ENCODE data around the gene EFNB1. TPM values are rescaled to one million over a fixed set of nuclear protein-coding genes. Genes with fewer than 3 reads are reported as not detected.
A peak's percentile ranks its signal among the peaks of the same experiment; 100 is the strongest.

Gene EFNB1
- total RNA-seq, 6 experiments from 2014 or later, result 6.1 to 17.4 (median 10.4) TPM

DNA sequence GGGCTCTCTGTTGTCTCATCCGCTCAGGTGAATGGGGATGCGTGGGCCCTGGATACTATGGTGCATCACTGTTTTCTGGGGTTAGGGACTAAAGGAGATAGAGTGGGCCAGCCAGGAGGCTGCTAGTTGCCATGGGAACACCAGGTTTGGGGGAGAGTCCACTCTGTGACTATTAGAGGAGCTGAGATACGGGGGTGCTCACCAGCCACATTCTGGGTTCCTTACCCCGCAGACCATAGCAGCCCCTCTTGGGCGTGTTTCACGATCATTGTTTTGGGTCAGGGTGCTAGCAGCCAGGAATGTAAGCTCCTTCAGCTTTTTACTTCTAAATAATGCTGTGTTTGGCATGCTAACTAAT is 4.6 kb downstream of the EFNB1 start:
- 71% methylated on average over 1 of the region's 6 CpGs for WGBS (ENCODE audit: insufficient coverage, low coverage, low lambda C conversion rate, missing lambda C conversion rate)

DNA sequence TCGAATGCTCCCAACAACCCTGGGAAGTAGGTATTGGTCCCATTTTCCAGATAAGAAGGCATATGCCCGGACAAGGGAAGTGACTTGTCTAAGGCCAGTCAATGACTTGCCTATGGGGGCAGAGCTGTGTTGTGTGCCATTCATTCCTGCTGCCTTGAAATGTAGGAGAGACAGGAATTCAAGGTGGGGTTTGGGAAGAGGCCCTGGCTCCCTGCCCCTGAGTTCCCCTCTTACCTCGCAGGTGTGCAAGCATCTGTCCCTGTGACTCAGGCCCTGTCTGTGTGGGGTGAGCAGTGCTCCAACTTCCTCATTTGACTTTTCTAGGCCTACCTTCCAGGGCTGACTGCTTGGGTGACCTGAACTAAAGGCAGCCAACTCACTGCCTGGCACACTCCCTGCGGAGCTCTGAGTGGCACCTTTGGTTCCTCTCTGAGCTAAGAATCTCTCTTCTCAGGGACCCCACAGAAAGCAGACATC is 5.1 kb downstream of the EFNB1 start:
- Histone ChIP-seq H3K27me3 (no peaks in the 10 kb centered on the region), H3K9me3 (no peaks in the 10 kb centered on the region), H3K27ac (no peak overlapping the region), H3K36me3 (no peaks in the 10 kb centered on the region), H3K4me1 (no peaks in the 10 kb centered on the region), H3K4me3 (no peak overlapping the region)
- ATAC-seq (peak in 1 of 4 donors; percentile 48), DNase-seq (no peak)
- no peak for TF ChIP-seq POLR2A (IDR thresholded peaks at IDR 0.05)
- TF ChIP-seq, protein P1, sequence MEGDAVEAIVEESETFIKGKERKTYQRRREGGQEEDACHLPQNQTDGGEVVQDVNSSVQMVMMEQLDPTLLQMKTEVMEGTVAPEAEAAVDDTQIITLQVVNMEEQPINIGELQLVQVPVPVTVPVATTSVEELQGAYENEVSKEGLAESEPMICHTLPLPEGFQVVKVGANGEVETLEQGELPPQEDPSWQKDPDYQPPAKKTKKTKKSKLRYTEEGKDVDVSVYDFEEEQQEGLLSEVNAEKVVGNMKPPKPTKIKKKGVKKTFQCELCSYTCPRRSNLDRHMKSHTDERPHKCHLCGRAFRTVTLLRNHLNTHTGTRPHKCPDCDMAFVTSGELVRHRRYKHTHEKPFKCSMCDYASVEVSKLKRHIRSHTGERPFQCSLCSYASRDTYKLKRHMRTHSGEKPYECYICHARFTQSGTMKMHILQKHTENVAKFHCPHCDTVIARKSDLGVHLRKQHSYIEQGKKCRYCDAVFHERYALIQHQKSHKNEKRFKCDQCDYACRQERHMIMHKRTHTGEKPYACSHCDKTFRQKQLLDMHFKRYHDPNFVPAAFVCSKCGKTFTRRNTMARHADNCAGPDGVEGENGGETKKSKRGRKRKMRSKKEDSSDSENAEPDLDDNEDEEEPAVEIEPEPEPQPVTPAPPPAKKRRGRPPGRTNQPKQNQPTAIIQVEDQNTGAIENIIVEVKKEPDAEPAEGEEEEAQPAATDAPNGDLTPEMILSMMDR (IDR thresholded peaks at IDR 0.05), result no peak
- intact Hi-C loops (cut with DNase I), result loop anchor here in 1 of 2 donors (10.0 kb wide), 1 partner anchor 231 kb away; no protein-coding TSS in a partner anchor
- WGBS (ENCODE audit: insufficient coverage, low coverage, low lambda C conversion rate, missing lambda C conversion rate), result 75% methylated on average over 2 of the region's 4 CpGs

More for the DNA sequence above, 4.6 kb downstream of the EFNB1 start:
- intact Hi-C loops (cut with DNase I), result loop anchor here in 1 of 2 donors (10.0 kb wide), 1 partner anchor 231 kb away; no protein-coding TSS in a partner anchor
- TF ChIP-seq, protein P1 (IDR thresholded peaks at IDR 0.05), result no peak
- TF ChIP-seq POLR2A (IDR thresholded peaks at IDR 0.05), result no peak
- Histone ChIP-seq H3K9me3 (no peaks in the 10 kb centered on the region), H3K4me3 (no peak overlapping the region), H3K27me3 (no peaks in the 10 kb centered on the region), H3K4me1 (no peaks in the 10 kb centered on the region), H3K27ac (no peak overlapping the region), H3K36me3 (no peaks in the 10 kb centered on the region)
- ATAC-seq (no peak), DNase-seq (no peak)

DNA sequence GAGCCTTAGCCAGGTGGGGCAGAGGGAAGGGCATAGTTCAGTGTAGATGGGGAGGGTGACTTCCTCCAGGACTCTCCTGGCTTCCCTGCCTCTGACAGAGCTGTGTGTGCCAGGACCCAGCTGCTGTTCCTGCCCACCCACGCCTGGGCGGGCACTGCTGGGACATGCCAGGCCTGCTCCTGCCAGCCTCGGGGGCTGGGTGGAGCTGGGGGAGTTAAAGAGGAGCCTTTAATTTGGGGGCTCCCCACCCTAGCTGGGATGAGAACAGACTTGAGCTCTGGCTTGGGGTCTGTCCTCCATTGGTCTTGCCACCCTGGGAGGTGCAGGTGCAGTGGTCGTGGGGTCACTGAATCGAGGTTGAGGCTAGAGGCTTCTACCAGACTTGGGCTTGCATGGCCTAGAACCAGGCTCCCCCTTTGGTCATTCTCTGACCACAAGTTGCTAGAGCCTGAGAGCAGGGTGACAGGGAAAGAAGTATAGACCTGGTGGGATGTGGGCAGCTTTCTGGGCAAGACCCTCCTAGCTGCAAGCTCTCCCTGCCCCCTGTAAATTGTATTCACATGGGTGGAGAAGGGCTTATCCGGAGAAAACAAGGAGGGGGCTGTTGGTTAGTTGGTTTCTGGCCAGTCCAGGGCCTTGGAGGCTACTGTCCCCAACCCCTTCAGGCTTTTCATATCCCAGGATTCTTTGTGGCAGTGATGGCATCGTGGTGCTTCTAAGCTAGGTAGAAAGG is 5.7 kb downstream of the EFNB1 start:
- H3K4me1 ChIP-seq, result no peaks in the 10 kb centered on the region
- TF ChIP-seq, protein P1 (IDR thresholded peaks at IDR 0.05), result no peak
- TF ChIP-seq POLR2A (IDR thresholded peaks at IDR 0.05), result no peak
- H3K9me3 ChIP-seq, result no peaks in the 10 kb centered on the region
- no peak overlapping the region for H3K27ac ChIP-seq
- DNase-seq (peak in 1 of 3 donors; percentile 52), ATAC-seq (peak in 3 of 4 donors; percentile 9 to 61 (median 41))
- intact Hi-C loops (cut with DNase I), result loop anchor here in 1 of 2 donors (10.0 kb wide), 1 partner anchor 230 kb away; no protein-coding TSS in a partner anchor
- H3K27me3 ChIP-seq, result no peaks in the 10 kb centered on the region
- 71% methylated on average over 1 of the region's 7 CpGs for WGBS (ENCODE audit: insufficient coverage, low coverage, low lambda C conversion rate, missing lambda C conversion rate)
- H3K36me3 ChIP-seq, result no peaks in the 10 kb centered on the region
- no peak overlapping the region for H3K4me3 ChIP-seq

DNA sequence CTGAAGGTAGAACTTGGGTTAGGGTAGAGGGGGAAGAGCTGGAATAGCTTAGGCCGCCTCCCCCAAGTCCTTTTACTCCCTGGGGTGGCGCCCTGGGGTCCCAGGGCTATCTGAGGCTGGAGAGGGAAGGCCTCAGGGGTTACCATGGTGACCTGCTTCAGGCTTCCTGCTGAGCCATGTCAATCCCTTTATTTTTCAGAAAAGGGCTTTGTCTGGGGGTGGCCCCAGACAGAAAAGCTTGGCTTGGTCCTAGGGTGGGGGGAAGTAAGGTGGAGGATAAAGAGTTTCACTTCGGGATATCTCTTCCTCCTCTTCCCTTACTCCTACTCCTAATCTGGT is 6.3 kb downstream of the EFNB1 start:
- no peaks in the 10 kb centered on the region for H3K9me3 ChIP-seq
- intact Hi-C loops (cut with DNase I), result loop anchor here in 1 of 2 donors (10.0 kb wide), 1 partner anchor 230 kb away; no protein-coding TSS in a partner anchor
- peak in 1 of 3 donors; percentile 9 for DNase-seq
- no peaks in the 10 kb centered on the region for H3K36me3 ChIP-seq
- no peak for ATAC-seq
- no peak overlapping the region for H3K27ac ChIP-seq
- WGBS (ENCODE audit: insufficient coverage, low coverage, low lambda C conversion rate, missing lambda C conversion rate), result 58% methylated on average over 3 of the region's 3 CpGs
- no peaks in the 10 kb centered on the region for H3K4me1 ChIP-seq
- no peak overlapping the region for H3K4me3 ChIP-seq
- TF ChIP-seq, protein P1 (IDR thresholded peaks at IDR 0.05), result no peak
- no peak for TF ChIP-seq POLR2A (IDR thresholded peaks at IDR 0.05)
- H3K27me3 ChIP-seq, result no peaks in the 10 kb centered on the region
